ENCODE data around the gene DPF3.

Gene DPF3

GRCh38 chr14:72790887-72791566 lies 102.9 kb downstream of the DPF3 start:
- no CpG with 5 or more reads among the region's 10 CpGs for WGBS (ENCODE audit: extremely low coverage, insufficient coverage, insufficient read length)
- peak overlapping the region; percentile 25 for H2AFZ ChIP-seq (ENCODE audit: insufficient read depth, low read length, poor library complexity)
- H4K12ac ChIP-seq (ENCODE audit: low read depth, low read length): peak overlapping the region; percentile 41
- no peaks in the 10 kb centered on the region for H3K27me3 ChIP-seq (ENCODE audit: insufficient read depth, low read length)
- H3K18ac ChIP-seq (ENCODE audit: low read length): peak overlapping the region; percentile 67
- H4K8ac ChIP-seq (ENCODE audit: low read depth, low read length): peak overlapping the region; percentile 54
- H3K9me3 ChIP-seq (ENCODE audit: insufficient read depth, low read depth, low read length): peaks cover 1% of the 10 kb centered on the region
- H3K79me2 ChIP-seq (ENCODE audit: control insufficient read depth, insufficient read depth, low read length, poor library complexity): no peaks in the 10 kb centered on the region
- H3K9ac ChIP-seq (ENCODE audit: low read length): no peak overlapping the region
- H3K4me1 ChIP-seq (ENCODE audit: control insufficient read depth in 1 of 2, insufficient read depth in 2 of 2, low read length in 2 of 2): peaks cover 17 to 25% of the 10 kb centered on the region in 2 experiments
- no peaks in the 10 kb centered on the region for H3K36me3 ChIP-seq (ENCODE audit: control insufficient read depth in 1 of 2, insufficient read depth in 2 of 2, low read length in 2 of 2)
- H3K27ac ChIP-seq (ENCODE audit: low read depth, low read length): no peak overlapping the region
- no peak overlapping the region for H3K23ac ChIP-seq (ENCODE audit: low read length)
- peak overlapping the region; percentile 60 for H4K91ac ChIP-seq (ENCODE audit: low read depth, low read length)
- H2BK120ac ChIP-seq (ENCODE audit: insufficient read depth, low read length, poor library complexity): peak overlapping the region; percentile 81
- H3K4me2 ChIP-seq (ENCODE audit: low read length): no peak overlapping the region
- H3K79me1 ChIP-seq (ENCODE audit: low read length): peaks cover 19% of the 10 kb centered on the region
- no peak overlapping the region for H3K4me3 ChIP-seq (ENCODE audit: low read depth, low read length)
- H3K14ac ChIP-seq (ENCODE audit: low read length): peak overlapping the region; percentile 64
- DNase-seq: no peak
- peak overlapping the region; percentile 71 for H2AK5ac ChIP-seq (ENCODE audit: low read length)
- peak overlapping the region; percentile 44 for H3K4ac ChIP-seq (ENCODE audit: low read depth, low read length)
- H2BK12ac ChIP-seq (ENCODE audit: low read length): peak overlapping the region; percentile 56
- peak overlapping the region; percentile 36 for H2BK5ac ChIP-seq (ENCODE audit: low read depth, low read length, poor library complexity)

GRCh38 chr14:72788972-72789728 lies 104.8 kb downstream of the DPF3 start:
- Histone ChIP-seq H3K4me3 (ENCODE audit: low read depth, low read length) (no peak overlapping the region), H3K23ac (ENCODE audit: low read length) (no peak overlapping the region), H4K12ac (ENCODE audit: low read depth, low read length) (no peak overlapping the region), H3K4me1 (ENCODE audit: control insufficient read depth in 1 of 2, insufficient read depth in 2 of 2, low read length in 2 of 2) (peaks cover 17 to 25% of the 10 kb centered on the region in 2 experiments), H3K4ac (ENCODE audit: low read depth, low read length) (no peak overlapping the region), H2AK5ac (ENCODE audit: low read length) (no peak overlapping the region), H2BK5ac (ENCODE audit: low read depth, low read length, poor library complexity) (peak overlapping the region; percentile 18), H3K18ac (ENCODE audit: low read length) (no peak overlapping the region), H3K9ac (ENCODE audit: low read length) (peak overlapping the region; percentile 3), H3K79me2 (ENCODE audit: control insufficient read depth, insufficient read depth, low read length, poor library complexity) (no peaks in the 10 kb centered on the region), H3K27me3 (ENCODE audit: insufficient read depth, low read length) (no peaks in the 10 kb centered on the region), H3K36me3 (ENCODE audit: control insufficient read depth in 1 of 2, insufficient read depth in 2 of 2, low read length in 2 of 2) (no peaks in the 10 kb centered on the region), H3K79me1 (ENCODE audit: low read length) (peaks cover 19% of the 10 kb centered on the region), H2AFZ (ENCODE audit: insufficient read depth, low read length, poor library complexity) (no peak overlapping the region), H3K27ac (ENCODE audit: low read depth, low read length) (peak overlapping the region; percentile 8), H3K14ac (ENCODE audit: low read length) (peak overlapping the region; percentile 30), H4K91ac (ENCODE audit: low read depth, low read length) (peak overlapping the region; percentile 45), H2BK12ac (ENCODE audit: low read length) (peak overlapping the region; percentile 21), H2BK120ac (ENCODE audit: insufficient read depth, low read length, poor library complexity) (peak overlapping the region; percentile 3), H3K9me3 (ENCODE audit: insufficient read depth, low read depth, low read length) (peaks cover 1% of the 10 kb centered on the region), H3K4me2 (ENCODE audit: low read length) (no peak overlapping the region), H4K8ac (ENCODE audit: low read depth, low read length) (peak overlapping the region; percentile 6)
- no CpG with 5 or more reads among the region's 13 CpGs for WGBS (ENCODE audit: extremely low coverage, insufficient coverage, insufficient read length)
- no peak for DNase-seq

- Histone ChIP-seq H3K9ac (ENCODE audit: low read length) (no peak overlapping the region), H3K4me3 (ENCODE audit: low read depth, low read length) (no peak overlapping the region)
Measured at GRCh38 chr14:72788255-72788654, 105.6 kb downstream of the DPF3 start.

GRCh38 chr14:72787841-72788240 lies 106.1 kb downstream of the DPF3 start:
- H4K91ac ChIP-seq (ENCODE audit: low read depth, low read length): peak overlapping the region; percentile 11
- H3K23ac ChIP-seq (ENCODE audit: low read length): no peak overlapping the region
- H3K9ac ChIP-seq (ENCODE audit: low read length): no peak overlapping the region
- no peak overlapping the region for H2BK120ac ChIP-seq (ENCODE audit: insufficient read depth, low read length, poor library complexity)
- DNase-seq: no peak
- no peak overlapping the region for H3K14ac ChIP-seq (ENCODE audit: low read length)
- no peaks in the 10 kb centered on the region for H3K9me3 ChIP-seq (ENCODE audit: insufficient read depth, low read depth, low read length)
- no peak overlapping the region for H2BK12ac ChIP-seq (ENCODE audit: low read length)
- H3K79me1 ChIP-seq (ENCODE audit: low read length): peaks cover 19% of the 10 kb centered on the region
- H3K27me3 ChIP-seq (ENCODE audit: insufficient read depth, low read length): no peaks in the 10 kb centered on the region
- H3K18ac ChIP-seq (ENCODE audit: low read length): no peak overlapping the region
- no peaks in the 10 kb centered on the region for H3K79me2 ChIP-seq (ENCODE audit: control insufficient read depth, insufficient read depth, low read length, poor library complexity)
- H4K12ac ChIP-seq (ENCODE audit: low read depth, low read length): no peak overlapping the region
- H3K4ac ChIP-seq (ENCODE audit: low read depth, low read length): no peak overlapping the region
- H3K27ac ChIP-seq (ENCODE audit: low read depth, low read length): no peak overlapping the region
- no peak overlapping the region for H3K4me2 ChIP-seq (ENCODE audit: low read length)
- no peak overlapping the region for H2AFZ ChIP-seq (ENCODE audit: insufficient read depth, low read length, poor library complexity)
- WGBS (ENCODE audit: extremely low coverage, insufficient coverage, insufficient read length): no CpG with 5 or more reads among the region's 6 CpGs
- H2AK5ac ChIP-seq (ENCODE audit: low read length): no peak overlapping the region
- no peak overlapping the region for H3K4me3 ChIP-seq (ENCODE audit: low read depth, low read length)
- no peak overlapping the region for H4K8ac ChIP-seq (ENCODE audit: low read depth, low read length)
- peaks cover 17 to 25% of the 10 kb centered on the region in 2 experiments for H3K4me1 ChIP-seq (ENCODE audit: control insufficient read depth in 1 of 2, insufficient read depth in 2 of 2, low read length in 2 of 2)
- H3K36me3 ChIP-seq (ENCODE audit: control insufficient read depth in 1 of 2, insufficient read depth in 2 of 2, low read length in 2 of 2): no peaks in the 10 kb centered on the region
- peak overlapping the region; percentile 5 for H2BK5ac ChIP-seq (ENCODE audit: low read depth, low read length, poor library complexity)

More at GRCh38 chr14:72788255-72788654, 105.6 kb downstream of the DPF3 start:
- peaks cover 1% of the 10 kb centered on the region for H3K9me3 ChIP-seq (ENCODE audit: insufficient read depth, low read depth, low read length)
- H2BK120ac ChIP-seq (ENCODE audit: insufficient read depth, low read length, poor library complexity): no peak overlapping the region
- H3K14ac ChIP-seq (ENCODE audit: low read length): no peak overlapping the region
- no peak overlapping the region for H4K12ac ChIP-seq (ENCODE audit: low read depth, low read length)
- H3K36me3 ChIP-seq (ENCODE audit: control insufficient read depth in 1 of 2, insufficient read depth in 2 of 2, low read length in 2 of 2): no peaks in the 10 kb centered on the region
- H3K27me3 ChIP-seq (ENCODE audit: insufficient read depth, low read length): no peaks in the 10 kb centered on the region
- H4K91ac ChIP-seq (ENCODE audit: low read depth, low read length): no peak overlapping the region
- no peak overlapping the region for H4K8ac ChIP-seq (ENCODE audit: low read depth, low read length)
- H2BK5ac ChIP-seq (ENCODE audit: low read depth, low read length, poor library complexity): no peak overlapping the region
- no peaks in the 10 kb centered on the region for H3K79me2 ChIP-seq (ENCODE audit: control insufficient read depth, insufficient read depth, low read length, poor library complexity)
- no peak overlapping the region for H3K23ac ChIP-seq (ENCODE audit: low read length)
- no peak overlapping the region for H3K27ac ChIP-seq (ENCODE audit: low read depth, low read length)
- DNase-seq: no peak
- H3K4me2 ChIP-seq (ENCODE audit: low read length): no peak overlapping the region
- no CpG with 5 or more reads among the region's 6 CpGs for WGBS (ENCODE audit: extremely low coverage, insufficient coverage, insufficient read length)
- no peak overlapping the region for H2AK5ac ChIP-seq (ENCODE audit: low read length)
- H3K4ac ChIP-seq (ENCODE audit: low read depth, low read length): no peak overlapping the region
- H2AFZ ChIP-seq (ENCODE audit: insufficient read depth, low read length, poor library complexity): no peak overlapping the region
- H3K18ac ChIP-seq (ENCODE audit: low read length): no peak overlapping the region
- H3K79me1 ChIP-seq (ENCODE audit: low read length): peaks cover 19% of the 10 kb centered on the region
- H2BK12ac ChIP-seq (ENCODE audit: low read length): no peak overlapping the region
- peaks cover 17 to 25% of the 10 kb centered on the region in 2 experiments for H3K4me1 ChIP-seq (ENCODE audit: control insufficient read depth in 1 of 2, insufficient read depth in 2 of 2, low read length in 2 of 2)

Measured in trophoblast cell (in vitro differentiated cells and primary cell).